ENCODE measurements around the gene ZNF606. TPM values are rescaled to one million over a fixed set of nuclear protein-coding genes. Genes with fewer than 3 reads are reported as not detected.

ZNF606 gene
- total and polyA plus RNA-seq, 2 experiments from 2014 or later, result 17.6 to 18.0 TPM

- Histone ChIP-seq H3K4me2 (peak overlapping the region; percentile 85), H3K27me3 (no peaks in the 10 kb centered on the region), H3K79me2 (peaks cover 40% of the 10 kb centered on the region), H2AFZ (peak overlapping the region; percentile 99), H3K4me3 (peak overlapping the region; percentile 94), H3K9me3 (ENCODE audit: low read depth) (peaks cover 64% of the 10 kb centered on the region), H3K9me2 (replicated peaks; ENCODE audit: insufficient read depth) (no peaks in the 10 kb centered on the region), H4K20me1 (ENCODE audit: insufficient read depth, poor library complexity, severe bottlenecking) (no peaks in the 10 kb centered on the region), H3K4me1 (ENCODE audit: insufficient read depth) (peaks cover 13% of the 10 kb centered on the region), H3K27ac (peak overlapping the region; percentile 99), H3K36me3 (replicated peaks; ENCODE audit: insufficient read depth, low read depth) (peaks cover 40% of the 10 kb centered on the region)
- WGBS (ENCODE audit: low lambda C conversion rate, missing lambda C conversion rate), result 1% methylated on average over 23 of the region's 23 CpGs
- DNase-seq (ENCODE audit: low spot score), result no peak
- TF ChIP-seq EZH2 (IDR thresholded peaks at IDR 0.05; ENCODE audit: borderline replicate concordance), result no peak
- TF ChIP-seq CTCF (IDR thresholded peaks at IDR 0.05; ENCODE audit: poor library complexity), result no peak
- no peak for TF ChIP-seq EZH2phosphoT487 (IDR thresholded peaks at IDR 0.05; ENCODE audit: low read depth, severe bottlenecking, unreplicated experiment)
Observed at GRCh38 chr19:58001895-58002369, 688 bp downstream of the ZNF606 start.

GRCh38 chr19:58000677-58001076 is 1.9 kb downstream of the ZNF606 start:
- TF ChIP-seq EZH2phosphoT487 (IDR thresholded peaks at IDR 0.05; ENCODE audit: low read depth, severe bottlenecking, unreplicated experiment) (no peak), CTCF (IDR thresholded peaks at IDR 0.05; ENCODE audit: poor library complexity) (no peak)
- DNase-seq (ENCODE audit: low spot score), result no peak

GRCh38 chr19:57992841-57993240 is 9.8 kb downstream of the ZNF606 start:
- Histone ChIP-seq H3K27ac (no peak overlapping the region), H3K36me3 (replicated peaks; ENCODE audit: insufficient read depth, low read depth) (peaks cover 19% of the 10 kb centered on the region), H3K4me3 (no peak overlapping the region), H3K9me2 (replicated peaks; ENCODE audit: insufficient read depth) (no peaks in the 10 kb centered on the region), H2AFZ (no peak overlapping the region), H3K4me1 (ENCODE audit: insufficient read depth) (no peaks in the 10 kb centered on the region), H3K4me2 (no peak overlapping the region), H3K9me3 (ENCODE audit: low read depth) (peaks cover 76% of the 10 kb centered on the region), H3K79me2 (peaks cover 2% of the 10 kb centered on the region), H4K20me1 (ENCODE audit: insufficient read depth, poor library complexity, severe bottlenecking) (no peaks in the 10 kb centered on the region), H3K27me3 (no peaks in the 10 kb centered on the region)
- 45% methylated on average over 1 of the region's 1 CpG for WGBS (ENCODE audit: low lambda C conversion rate, missing lambda C conversion rate)
- no peak for TF ChIP-seq EZH2 (IDR thresholded peaks at IDR 0.05; ENCODE audit: borderline replicate concordance)
- TF ChIP-seq EZH2phosphoT487 (IDR thresholded peaks at IDR 0.05; ENCODE audit: low read depth, severe bottlenecking, unreplicated experiment), result no peak
- no peak for TF ChIP-seq CTCF (IDR thresholded peaks at IDR 0.05; ENCODE audit: poor library complexity)
- no peak for DNase-seq (ENCODE audit: low spot score)

More at GRCh38 chr19:58000677-58001076, 1.9 kb downstream of the ZNF606 start:
- Histone ChIP-seq H4K20me1 (ENCODE audit: insufficient read depth, poor library complexity, severe bottlenecking) (no peaks in the 10 kb centered on the region), H3K36me3 (replicated peaks; ENCODE audit: insufficient read depth, low read depth) (peaks cover 43% of the 10 kb centered on the region), H2AFZ (no peak overlapping the region), H3K4me1 (ENCODE audit: insufficient read depth) (peaks cover 13% of the 10 kb centered on the region), H3K27me3 (no peaks in the 10 kb centered on the region), H3K4me2 (peak overlapping the region; percentile 85), H3K9me3 (ENCODE audit: low read depth) (peaks cover 68% of the 10 kb centered on the region), H3K4me3 (no peak overlapping the region), H3K9me2 (replicated peaks; ENCODE audit: insufficient read depth) (no peaks in the 10 kb centered on the region), H3K79me2 (peaks cover 40% of the 10 kb centered on the region), H3K27ac (no peak overlapping the region)
- 100% methylated on average over 4 of the region's 4 CpGs for WGBS (ENCODE audit: low lambda C conversion rate, missing lambda C conversion rate)

All from hepatocyte (in vitro differentiated cells).